SK-N-SH treated with all-trans-retinoic acid at 6 μM for 48 hours (cell line): Measurements from ENCODE around the gene PIGL.
"Not testable (repeated sequence)": the region's sequence is repeated elsewhere in the genome, so short reads cannot be mapped to it uniquely, and the experiment has no call there.

Experiments
- ATAC-seq: fragments of 200-7000 bp; cut with Tn5 transposase; 3 replicates; pipeline ENCODE4 v1.9.1; 2020; ENCODE audit warnings: mild to moderate bottlenecking, moderate library complexity
- BACH2 ChIP-seq: fragments of 250-450 bp; sonication (Bioruptor Pico); IDR thresholded peaks from 2 replicates; pipeline ENCODE4 v1.9.0; 2021; ENCODE audit warnings: mild to moderate bottlenecking, borderline replicate concordance
- CSDC2 ChIP-seq: fragments of 250-450 bp; sonication (Bioruptor Pico); IDR thresholded peaks from 2 replicates; pipeline ENCODE4 v1.5.0; 2020; ENCODE audit warnings: mild to moderate bottlenecking, moderate library complexity
- CSRNP3 ChIP-seq: fragments of 250-450 bp; sonication (Bioruptor Pico); IDR thresholded peaks from 2 replicates; pipeline ENCODE4 v1.5.1; 2021; ENCODE audit warnings: mild to moderate bottlenecking, moderate library complexity
- ESRRG ChIP-seq: fragments of 250-450 bp; sonication (Bioruptor Pico); IDR thresholded peaks from 2 replicates; pipeline ENCODE4 v1.6.1; 2021; ENCODE audit warnings: mild to moderate bottlenecking
- GLIS3 ChIP-seq: fragments of 250-450 bp; sonication (Bioruptor Pico); IDR thresholded peaks from 2 replicates; pipeline ENCODE4 v1.5.0; 2020; ENCODE audit warnings: mild to moderate bottlenecking, moderate library complexity
- OSR1 ChIP-seq: fragments of 250-450 bp; sonication (Bioruptor Pico); IDR thresholded peaks from 2 replicates; pipeline ENCODE4 v1.8.0; 2022; ENCODE audit warnings: moderate library complexity, mild to moderate bottlenecking, inconsistent platforms
- PATZ1 ChIP-seq: fragments of 250-450 bp; sonication (Bioruptor Pico); IDR thresholded peaks from 2 replicates; pipeline ENCODE4 v1.8.0; 2020; ENCODE audit warnings: mild to moderate bottlenecking, moderate library complexity, borderline replicate concordance
- POU6F1 ChIP-seq: fragments of 250-450 bp; sonication (Bioruptor Pico); IDR thresholded peaks from 2 replicates; pipeline ENCODE4 v1.8.0; 2021; ENCODE audit warnings: low read depth, mild to moderate bottlenecking, moderate library complexity, borderline replicate concordance
- PPARA ChIP-seq: fragments of 250-450 bp; sonication (Bioruptor Pico); IDR thresholded peaks from 2 replicates; pipeline ENCODE4 v1.5.0; 2020; ENCODE audit warnings: mild to moderate bottlenecking, borderline replicate concordance
- SNAI2 ChIP-seq: fragments of 250-450 bp; sonication (Bioruptor Pico); IDR thresholded peaks from 2 replicates; pipeline ENCODE4 v1.5.0; 2020; ENCODE audit warnings: mild to moderate bottlenecking, moderate library complexity
- TCF4 ChIP-seq: fragments of 250-450 bp; sonication (Bioruptor Pico); IDR thresholded peaks from 2 replicates; pipeline ENCODE4 v1.8.0; 2021; ENCODE audit warnings: mild to moderate bottlenecking, moderate library complexity, borderline replicate concordance
- TOX ChIP-seq: fragments of 250-450 bp; sonication (Bioruptor Pico); IDR thresholded peaks from 2 replicates; pipeline ENCODE4 v1.8.0; 2021; ENCODE audit warnings: mild to moderate bottlenecking, moderate library complexity, borderline replicate concordance
- ZC3H10 ChIP-seq: fragments of 250-450 bp; sonication (Bioruptor Pico); IDR thresholded peaks from 2 replicates; pipeline ENCODE4 v1.5.1; 2021; ENCODE audit warnings: mild to moderate bottlenecking, moderate library complexity
- ZFP3 ChIP-seq: fragments of 250-450 bp; sonication (Bioruptor Pico); IDR thresholded peaks from 2 replicates; pipeline ENCODE4 v1.5.0; 2020; ENCODE audit warnings: mild to moderate bottlenecking, moderate library complexity
- ZFP30 ChIP-seq: fragments of 450-650 bp; formaldehyde crosslinking; IDR thresholded peaks from 2 replicates; pipeline ENCODE4 v1.5.0; 2022; ENCODE audit warnings: mild to moderate bottlenecking, moderate library complexity
- ZNF565 ChIP-seq: fragments of 450-650 bp; formaldehyde crosslinking; conservative IDR thresholded peaks from 2 replicates; pipeline ENCODE4 v1.5.0; 2020; ENCODE audit warnings: low read depth, mild to moderate bottlenecking, moderate library complexity
- ZNF70 ChIP-seq: fragments of 450-650 bp; formaldehyde crosslinking; IDR thresholded peaks from 2 replicates; pipeline ENCODE4 v1.5.0; 2020; ENCODE audit warnings: mild to moderate bottlenecking, moderate library complexity
- ZNF8 ChIP-seq: fragments of 450-650 bp; formaldehyde crosslinking; IDR thresholded peaks from 2 replicates; pipeline ENCODE4 v1.5.0; 2020; ENCODE audit warnings: mild to moderate bottlenecking, moderate library complexity

The PIGL gene

GRCh38 chr17:16215273-16215964 is 1.6 kb upstream of the PIGL start, which contains the start of gene NCOR1:
Gene NCOR1 (minus strand): TSS chr17:16215534. CDS start chr17:16194569, 20,965 bp downstream.
- ATAC-seq = peak; percentile 93
- no peak for TF ChIP-seq TCF4 (CRISPR knock-in tag)
- peak; percentile 84; the same call in 1 of the 2 replicates for TF ChIP-seq POU6F1 (CRISPR knock-in tag)
- 0 out of 2 replicates have a peak, but pooled peaks have one; percentile 18 for TF ChIP-seq CSDC2

GRCh38 chr17:16215965-16216316 is 1.1 kb upstream of the PIGL start:
- no peak for TF ChIP-seq ZNF70 (CRISPR knock-in tag)
- TF ChIP-seq CSDC2 = no peak
- TF ChIP-seq ZFP3 = no peak
- TF ChIP-seq ZFP30 (CRISPR knock-in tag) = no peak
- no peak for TF ChIP-seq OSR1 (CRISPR knock-in tag)
- no peak for TF ChIP-seq PATZ1 (CRISPR knock-in tag)
- TF ChIP-seq, all 23 proteins: peak for 0
- ATAC-seq = no peak

GRCh38 chr17:16216341-16217001 is 539 bp upstream of the PIGL start:
- ATAC-seq = not testable (repeated sequence)

GRCh38 chr17:16222406-16222805 is 5.4 kb downstream of the PIGL start:
- TF ChIP-seq ZC3H10 (CRISPR knock-in tag) (no peak), CSDC2 (no peak), PPARA (CRISPR knock-in tag) (no peak), ESRRG (no peak), SNAI2 (CRISPR knock-in tag) (no peak), POU6F1 (CRISPR knock-in tag) (no peak), TOX (CRISPR knock-in tag) (no peak), TCF4 (CRISPR knock-in tag) (no peak), BACH2 (CRISPR knock-in tag) (no peak), ZNF8 (CRISPR knock-in tag) (no peak), ZFP30 (CRISPR knock-in tag) (no peak), CSRNP3 (no peak), ZFP3 (no peak)
- ATAC-seq = no peak

GRCh38 chr17:16229912-16230561 is 13.0 kb downstream of the PIGL start:
- not testable (repeated sequence) for ATAC-seq

- ATAC-seq = no peak
- TF ChIP-seq OSR1 (CRISPR knock-in tag) (no peak), BACH2 (CRISPR knock-in tag) (no peak), POU6F1 (CRISPR knock-in tag) (no peak), GLIS3 (no peak), ZFP3 (no peak), ZNF565 (CRISPR knock-in tag) (no peak)
Observed at GRCh38 chr17:16232391-16232790, 15.4 kb downstream of the PIGL start.
